ENCODE measurements around the gene IGF1R.

DNA sequence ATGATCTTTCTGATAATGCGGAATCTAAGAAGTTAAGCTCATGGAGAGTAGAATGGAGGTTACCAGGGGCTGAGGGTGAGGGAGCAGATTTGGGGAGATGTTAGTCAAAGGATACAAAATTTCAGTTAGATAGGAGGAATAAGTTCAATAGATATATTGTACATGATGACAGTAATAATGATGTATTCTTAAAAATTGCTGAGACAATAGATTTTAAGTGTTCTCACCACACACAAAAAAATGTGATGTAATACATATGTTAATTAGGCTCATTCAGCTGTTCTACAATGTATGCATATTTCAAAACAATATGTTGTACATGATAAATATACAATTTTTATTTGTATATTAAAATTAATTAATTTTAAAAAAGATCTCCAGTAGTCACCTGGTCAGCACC, 277.9 kb downstream of the IGF1R start:
- TF ChIP-seq POLR2A (IDR thresholded peaks at IDR 0.05) = no peak
- TF ChIP-seq, protein P1, sequence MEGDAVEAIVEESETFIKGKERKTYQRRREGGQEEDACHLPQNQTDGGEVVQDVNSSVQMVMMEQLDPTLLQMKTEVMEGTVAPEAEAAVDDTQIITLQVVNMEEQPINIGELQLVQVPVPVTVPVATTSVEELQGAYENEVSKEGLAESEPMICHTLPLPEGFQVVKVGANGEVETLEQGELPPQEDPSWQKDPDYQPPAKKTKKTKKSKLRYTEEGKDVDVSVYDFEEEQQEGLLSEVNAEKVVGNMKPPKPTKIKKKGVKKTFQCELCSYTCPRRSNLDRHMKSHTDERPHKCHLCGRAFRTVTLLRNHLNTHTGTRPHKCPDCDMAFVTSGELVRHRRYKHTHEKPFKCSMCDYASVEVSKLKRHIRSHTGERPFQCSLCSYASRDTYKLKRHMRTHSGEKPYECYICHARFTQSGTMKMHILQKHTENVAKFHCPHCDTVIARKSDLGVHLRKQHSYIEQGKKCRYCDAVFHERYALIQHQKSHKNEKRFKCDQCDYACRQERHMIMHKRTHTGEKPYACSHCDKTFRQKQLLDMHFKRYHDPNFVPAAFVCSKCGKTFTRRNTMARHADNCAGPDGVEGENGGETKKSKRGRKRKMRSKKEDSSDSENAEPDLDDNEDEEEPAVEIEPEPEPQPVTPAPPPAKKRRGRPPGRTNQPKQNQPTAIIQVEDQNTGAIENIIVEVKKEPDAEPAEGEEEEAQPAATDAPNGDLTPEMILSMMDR (IDR thresholded peaks at IDR 0.05) = no peak
